BLaER1 (cell line): ENCODE measurements around the gene IL17RD.

Source experiments
- H3K27ac ChIP-seq: shearing (Covaris generic); formaldehyde crosslinking; 2 replicates; pipeline ENCODE4 v1.8.1; 2022
- H3K27me3 ChIP-seq: shearing (Covaris generic); formaldehyde crosslinking; 2 replicates; pipeline ENCODE4 v1.8.1; 2022
- H3K36me3 ChIP-seq: shearing (Covaris generic); formaldehyde crosslinking; 2 replicates; pipeline ENCODE4 v1.8.1; 2022
- H3K4me1 ChIP-seq: shearing (Covaris generic); formaldehyde crosslinking; 2 replicates; pipeline ENCODE4 v1.8.1; 2022
- H3K4me2 ChIP-seq: shearing (Covaris generic); formaldehyde crosslinking; 2 replicates; pipeline ENCODE4 v1.8.1; 2022
- H3K4me3 ChIP-seq: shearing (Covaris generic); formaldehyde crosslinking; 2 replicates; pipeline ENCODE4 v1.8.1; 2022
- H3K9ac ChIP-seq: shearing (Covaris generic); formaldehyde crosslinking; 2 replicates; pipeline ENCODE4 v1.8.1; 2022
- H3K9me3 ChIP-seq: shearing (Covaris generic); formaldehyde crosslinking; 2 replicates; pipeline ENCODE4 v1.8.1; 2022
- H4K20me1 ChIP-seq: shearing (Covaris generic); formaldehyde crosslinking; 2 replicates; pipeline ENCODE4 v1.8.1; 2022
- Cebpa-rat ChIP-seq: shearing (Covaris generic); IDR thresholded peaks from 2 replicates; pipeline ENCODE4 v1.8.1; 2022

The IL17RD gene

GRCh38 chr3:57133157-57133556 is 32.0 kb downstream of the IL17RD start:
- Histone ChIP-seq H3K27me3 (no peaks in the 10 kb centered on the region), H3K4me2 (no peak overlapping the region), H3K9ac (no peak overlapping the region), H3K4me1 (peaks cover 16% of the 10 kb centered on the region), H4K20me1 (no peaks in the 10 kb centered on the region), H3K27ac (no peak overlapping the region), H3K9me3 (no peaks in the 10 kb centered on the region), H3K4me3 (no peak overlapping the region), H3K36me3 (no peaks in the 10 kb centered on the region)
- TF ChIP-seq Cebpa-rat = no peak

- Histone ChIP-seq H3K4me2 (no peak overlapping the region), H3K27ac (no peak overlapping the region), H3K9me3 (no peaks in the 10 kb centered on the region), H4K20me1 (no peaks in the 10 kb centered on the region), H3K36me3 (no peaks in the 10 kb centered on the region), H3K4me1 (peaks cover 16% of the 10 kb centered on the region), H3K27me3 (no peaks in the 10 kb centered on the region), H3K4me3 (no peak overlapping the region), H3K9ac (no peak overlapping the region)
- TF ChIP-seq Cebpa-rat = no peak
These were observed 32.5 kb downstream of the IL17RD start for GRCh38 chr3:57132674-57133073.

DNA sequence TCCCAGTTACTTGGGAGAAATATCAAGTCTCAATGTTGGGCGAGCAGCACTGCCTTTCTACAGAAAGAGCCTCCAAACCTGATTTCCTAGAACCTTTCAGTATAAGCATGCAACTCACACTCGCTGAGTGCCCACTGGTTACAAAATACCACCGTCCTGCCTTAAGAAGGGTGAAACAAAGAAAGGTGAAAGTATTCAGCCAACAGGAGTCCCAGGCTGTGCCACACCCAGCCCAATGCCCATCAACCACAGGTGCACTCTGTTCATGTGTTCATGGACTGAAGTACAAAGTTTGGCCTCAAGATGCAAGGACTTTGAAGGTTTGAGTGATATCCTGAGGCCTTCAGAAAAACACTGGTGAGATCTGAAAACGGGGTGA is 34.0 kb downstream of the IL17RD start:
- no peak overlapping the region for H3K27ac ChIP-seq

GRCh38 chr3:57130571-57131209 is 34.5 kb downstream of the IL17RD start:
- peaks cover 5% of the 10 kb centered on the region for H3K4me1 ChIP-seq
- peak overlapping the region; percentile 9; the same call in 1 of the 2 replicates for H3K4me2 ChIP-seq
- no peak overlapping the region for H3K4me3 ChIP-seq
- H4K20me1 ChIP-seq = no peaks in the 10 kb centered on the region
- H3K9me3 ChIP-seq = no peaks in the 10 kb centered on the region
- no peak overlapping the region for H3K27ac ChIP-seq
- H3K27me3 ChIP-seq = no peaks in the 10 kb centered on the region
- H3K36me3 ChIP-seq = no peaks in the 10 kb centered on the region
- no peak overlapping the region for H3K9ac ChIP-seq
- TF ChIP-seq Cebpa-rat = no peak

More for the DNA sequence above, 34.0 kb downstream of the IL17RD start:
- Histone ChIP-seq H3K4me1 (peaks cover 10% of the 10 kb centered on the region), H3K36me3 (no peaks in the 10 kb centered on the region), H3K9ac (no peak overlapping the region), H3K4me3 (no peak overlapping the region), H4K20me1 (no peaks in the 10 kb centered on the region), H3K9me3 (no peaks in the 10 kb centered on the region), H3K4me2 (no peak overlapping the region), H3K27me3 (no peaks in the 10 kb centered on the region)
- TF ChIP-seq Cebpa-rat = no peak

- no peak for TF ChIP-seq Cebpa-rat
- Histone ChIP-seq H3K4me3 (no peak overlapping the region), H3K9me3 (no peaks in the 10 kb centered on the region), H3K4me2 (no peak overlapping the region), H3K9ac (no peak overlapping the region), H3K27me3 (no peaks in the 10 kb centered on the region), H4K20me1 (no peaks in the 10 kb centered on the region), H3K27ac (no peak overlapping the region), H3K36me3 (no peaks in the 10 kb centered on the region), H3K4me1 (no peaks in the 10 kb centered on the region)
These were observed 36.1 kb downstream of the IL17RD start for GRCh38 chr3:57128826-57129667.

GRCh38 chr3:57127891-57128518 is 37.1 kb downstream of the IL17RD start:
- Histone ChIP-seq H3K9me3 (no peaks in the 10 kb centered on the region), H4K20me1 (no peaks in the 10 kb centered on the region), H3K27me3 (no peaks in the 10 kb centered on the region), H3K36me3 (no peaks in the 10 kb centered on the region), H3K4me2 (no peak overlapping the region), H3K27ac (no peak overlapping the region), H3K9ac (no peak overlapping the region), H3K4me3 (no peak overlapping the region), H3K4me1 (no peaks in the 10 kb centered on the region)
- TF ChIP-seq Cebpa-rat = no peak

DNA sequence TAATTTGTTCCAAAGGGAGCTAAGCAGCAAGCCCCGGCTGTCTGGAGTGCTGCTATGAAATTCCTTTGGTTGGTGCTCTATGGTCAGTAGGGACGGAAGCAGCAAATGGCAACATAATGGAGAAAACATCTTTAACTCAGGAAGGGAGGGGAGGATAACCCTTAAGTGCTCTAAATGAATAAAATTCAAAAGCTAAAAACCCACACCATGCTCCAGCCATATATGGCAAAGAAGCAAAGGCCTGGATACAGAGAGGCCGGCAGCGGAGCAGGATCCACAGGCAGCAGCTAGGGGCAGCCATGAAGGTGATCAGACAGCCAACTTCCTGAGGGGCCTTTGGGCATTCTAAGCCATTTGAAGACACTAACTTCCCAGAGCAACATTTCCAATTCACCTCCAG is 38.9 kb downstream of the IL17RD start:
- Histone ChIP-seq H3K36me3 (no peaks in the 10 kb centered on the region), H3K27ac (no peak overlapping the region), H3K9ac (no peak overlapping the region), H3K4me1 (no peaks in the 10 kb centered on the region), H4K20me1 (no peaks in the 10 kb centered on the region), H3K9me3 (no peaks in the 10 kb centered on the region), H3K27me3 (no peaks in the 10 kb centered on the region), H3K4me2 (no peak overlapping the region), H3K4me3 (no peak overlapping the region)
- TF ChIP-seq Cebpa-rat = no peak

DNA sequence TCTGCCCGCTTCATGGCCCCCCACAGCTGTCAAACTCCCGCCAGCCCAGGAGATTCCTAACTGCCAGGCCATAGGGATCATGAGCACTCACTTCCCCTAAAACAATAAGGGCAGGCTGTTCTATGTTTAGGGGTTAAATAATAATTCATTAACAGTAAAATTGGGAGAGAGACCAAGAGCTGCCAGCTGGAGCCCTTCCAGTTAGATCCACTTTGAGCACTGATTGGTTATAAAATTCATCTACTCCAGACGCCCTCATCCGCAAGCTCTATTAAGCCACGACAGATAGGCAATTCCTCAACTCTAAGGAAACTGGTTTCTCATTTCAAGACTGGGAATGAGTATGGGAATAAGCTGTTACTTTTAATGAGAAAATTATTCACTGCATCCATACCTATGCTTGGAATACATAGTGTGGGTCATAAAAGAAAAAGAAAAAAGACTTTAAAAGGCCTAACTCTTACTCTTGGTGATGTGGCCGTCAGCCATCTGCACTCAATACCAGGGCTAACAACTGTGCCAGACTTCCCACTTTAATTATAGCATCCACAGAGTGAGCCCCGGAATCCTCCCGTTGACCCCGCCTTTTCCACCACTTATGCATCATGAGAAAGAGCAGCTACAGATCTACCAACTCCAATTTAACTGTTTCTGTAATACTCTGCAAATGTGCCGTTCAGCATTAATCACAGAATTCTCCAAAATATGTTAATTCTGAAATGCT is 44.5 kb downstream of the IL17RD start:
- no peaks in the 10 kb centered on the region for H3K36me3 ChIP-seq
- H3K9me3 ChIP-seq = no peaks in the 10 kb centered on the region
- no peaks in the 10 kb centered on the region for H3K4me1 ChIP-seq

DNA sequence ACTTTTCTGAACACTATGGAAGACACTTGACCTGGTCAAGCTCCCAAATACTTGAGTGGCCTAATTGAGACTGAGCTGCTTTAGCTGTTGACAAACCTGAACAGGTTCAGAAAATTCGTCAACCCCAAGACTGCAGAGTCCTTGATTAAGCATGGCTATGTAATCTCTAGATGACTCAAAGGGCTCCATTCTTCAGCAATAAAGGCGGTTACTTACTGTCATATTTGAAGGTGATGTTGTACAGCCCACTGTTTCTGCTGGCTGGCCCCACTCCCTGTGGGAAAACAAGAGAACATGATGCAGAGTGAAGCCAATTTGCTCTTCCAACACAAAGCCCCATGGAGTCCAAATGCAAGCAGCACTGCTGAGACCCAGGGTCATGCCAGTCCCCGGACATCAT is 45.1 kb downstream of the IL17RD start:
- TF ChIP-seq Cebpa-rat = no peak
- Histone ChIP-seq H3K9ac (no peak overlapping the region), H3K9me3 (no peaks in the 10 kb centered on the region), H3K4me3 (no peak overlapping the region), H3K36me3 (no peaks in the 10 kb centered on the region), H3K27me3 (no peaks in the 10 kb centered on the region), H3K4me2 (no peak overlapping the region), H3K4me1 (no peaks in the 10 kb centered on the region), H3K27ac (no peak overlapping the region), H4K20me1 (no peaks in the 10 kb centered on the region)

More for the DNA sequence above, 44.5 kb downstream of the IL17RD start:
- H3K4me2 ChIP-seq = no peak overlapping the region
- H3K9ac ChIP-seq = no peak overlapping the region
- H3K27me3 ChIP-seq = no peaks in the 10 kb centered on the region
- H3K27ac ChIP-seq = no peak overlapping the region
- no peak overlapping the region for H3K4me3 ChIP-seq
- H4K20me1 ChIP-seq = no peaks in the 10 kb centered on the region
- no peak for TF ChIP-seq Cebpa-rat
